HCT116 (cell line): ENCODE measurements around the gene CTBP2.

ENCODE experiments used
- ATF3 ChIP-seq: IDR thresholded peaks from 2 replicates; pipeline ENCODE4 v1.6.1; 2012
- CTCF ChIP-seq, 3 experiments: fragments of 200-600 bp in 1 of 3; sonication (generic) in 1 of 3; IDR thresholded peaks in 2 of 3; conservative IDR thresholded peaks in 1 of 3; 2 replicates each; pipeline ENCODE4 v1.5.1; 2012 to 2017; ENCODE audit warnings: low read depth in 2 of 3, low read length in 2 of 3, antibody characterized with exemption in 1 of 3, borderline replicate concordance in 1 of 3, control low read depth in 1 of 3, mild to moderate bottlenecking in 1 of 3, mixed read lengths in 1 of 3, mixed run types in 1 of 3, moderate library complexity in 1 of 3; ENCODE audit not compliant: insufficient read depth in 1 of 3
- EZH2 ChIP-seq: fragments of 200-600 bp; sonication (generic); IDR thresholded peaks from 2 replicates; pipeline ENCODE4 v1.6.1; 2017; ENCODE audit warnings: antibody characterized with exemption, mixed run types
- EZH2phosphoT487 ChIP-seq: fragments of 200-600 bp; IDR thresholded peaks from 2 replicates; pipeline ENCODE4 v1.6.1; 2018; ENCODE audit warnings: antibody characterized with exemption, borderline replicate concordance
- POLR2A ChIP-seq: IDR thresholded peaks from 2 replicates; pipeline ENCODE4 v1.7.0; 2011; ENCODE audit warnings: borderline replicate concordance; ENCODE audit not compliant: insufficient read depth, insufficient read length; ENCODE audit errors: extremely low read depth
- RAD21 ChIP-seq: IDR thresholded peaks from 2 replicates; pipeline ENCODE4 v1.6.1; 2012; ENCODE audit warnings: low read depth, mild to moderate bottlenecking
- REST ChIP-seq: IDR thresholded peaks from 2 replicates; pipeline ENCODE4 v1.6.1; 2012; ENCODE audit warnings: low read depth
- SP1 ChIP-seq: IDR thresholded peaks from 2 replicates; pipeline ENCODE4 v1.6.1; 2012; ENCODE audit warnings: low read depth
- YY1 ChIP-seq: IDR thresholded peaks from 2 replicates; pipeline ENCODE4 v1.6.1; 2011; ENCODE audit warnings: low read length, low read depth, moderate library complexity, mild to moderate bottlenecking; ENCODE audit not compliant: insufficient replicate concordance; ENCODE audit errors: extremely low read depth

GRCh38 chr10:125056161-125057132, 103.9 kb downstream of the CTBP2 start:
- no peak for TF ChIP-seq ATF3
- no peak for TF ChIP-seq RAD21
- TF ChIP-seq EZH2 = no peak
- TF ChIP-seq REST = no peak
- no peak for TF ChIP-seq CTCF (IDR thresholded peaks at IDR 0.05 in 2 of 3, conservative IDR thresholded peaks at IDR 0.05 in 1 of 3; ENCODE audit: borderline replicate concordance in 1 of 3, insufficient read depth in 1 of 3, low read depth in 2 of 3, low read length in 2 of 3)
- no peak for TF ChIP-seq EZH2phosphoT487
- TF ChIP-seq YY1 = no peak
- no peak for TF ChIP-seq POLR2A
- no peak for TF ChIP-seq SP1
